HEK293 (cell line): ENCODE results near the gene GHRHR.

Experiments
- CTCF ChIA-PET: fragments of 350-600 bp; formaldehyde crosslinking; extraction: SDS; loops from one replicate; lab custom pipeline; 2021; ENCODE audit warnings: antibody characterized with exemption; lab: Yijun Ruan, JAX
- POLR2A ChIA-PET: fragments of 300-600 bp; formaldehyde crosslinking; extraction: SDS; loops from one replicate; lab custom pipeline; 2020; ENCODE audit warnings: antibody characterized with exemption, inconsistent platforms; lab: Yijun Ruan, JAX
- H3K27ac ChIP-seq: fragments of 200-500 bp; sonication (Bioruptor generic); 2 replicates; pipeline ENCODE4 v1.5.1; 2014; ENCODE audit warnings: low read depth, low read length, control low read depth, inconsistent platforms; ENCODE audit errors: extremely low read depth
- H3K36me3 ChIP-seq, 2 experiments: fragments of 200-500 bp in 1 of 2; sonication (Bioruptor generic) in 1 of 2; 1 replicate in 1 of 2; 2 replicates in 1 of 2; pipeline ENCODE4 v1.5.1; 2014 to 2017; ENCODE audit warnings: inconsistent platforms in 2 of 2, low read length in 2 of 2; ENCODE audit not compliant: control insufficient read depth in 2 of 2, insufficient read depth in 1 of 2
- H3K4me1 ChIP-seq: fragments of 200-500 bp; sonication (Bioruptor generic); 2 replicates; pipeline ENCODE4 v1.5.1; 2014; ENCODE audit warnings: mild to moderate bottlenecking, low read length, inconsistent platforms; ENCODE audit not compliant: control insufficient read depth, insufficient read depth
- H3K4me3 ChIP-seq: 2 replicates; pipeline ENCODE4 v1.5.1; 2011; ENCODE audit warnings: low read depth, mild to moderate bottlenecking, control low read depth, low read length, moderate library complexity
- H3K9me3 ChIP-seq: fragments of 200-500 bp; sonication (Bioruptor generic); 2 replicates; pipeline ENCODE4 v1.5.1; 2014; ENCODE audit warnings: low read depth, low read length, inconsistent platforms; ENCODE audit not compliant: control insufficient read depth, insufficient read depth
- GLIS1 ChIP-seq: fragments of 450-650 bp; formaldehyde crosslinking; IDR thresholded peaks from 2 replicates; pipeline ENCODE4 v1.5.1; 2016; ENCODE audit warnings: missing biosample characterization, missing genetic modification characterization
- HOXA7 ChIP-seq: sonication (generic); formaldehyde crosslinking; IDR thresholded peaks from 2 replicates; pipeline ENCODE4 v1.8.1; 2022; ENCODE audit warnings: missing genetic modification reagents, borderline replicate concordance
- KLF1 ChIP-seq: fragments of 450-650 bp; formaldehyde crosslinking; IDR thresholded peaks from 2 replicates; pipeline ENCODE4 v1.5.1; 2016; ENCODE audit warnings: missing biosample characterization, missing genetic modification characterization
- OSR2 ChIP-seq: fragments of 450-650 bp; formaldehyde crosslinking; IDR thresholded peaks from 2 replicates; pipeline ENCODE4 v1.5.1; 2016; ENCODE audit warnings: missing biosample characterization, missing genetic modification characterization
- PRDM1 ChIP-seq: fragments of 450-650 bp; formaldehyde crosslinking; IDR thresholded peaks from 2 replicates; pipeline ENCODE4; 2016; ENCODE audit warnings: missing biosample characterization, missing genetic modification characterization
- ZFP69B ChIP-seq: fragments of 450-650 bp; formaldehyde crosslinking; IDR thresholded peaks from 2 replicates; pipeline ENCODE4 v1.5.1; 2016; ENCODE audit warnings: missing biosample characterization, missing genetic modification characterization
- ZNF146 ChIP-seq: fragments of 450-650 bp; formaldehyde crosslinking; IDR thresholded peaks from 2 replicates; pipeline ENCODE4 v1.5.1; 2016; ENCODE audit warnings: missing biosample characterization, missing genetic modification characterization
- ZNF157 ChIP-seq: fragments of 450-650 bp; formaldehyde crosslinking; IDR thresholded peaks from 2 replicates; pipeline ENCODE4 v1.5.1; 2016; ENCODE audit warnings: missing biosample characterization, missing genetic modification characterization
- ZNF24 ChIP-seq: fragments of 450-650 bp; formaldehyde crosslinking; IDR thresholded peaks from 2 replicates; pipeline ENCODE4 v1.5.1; 2016; ENCODE audit warnings: missing biosample characterization, missing genetic modification characterization
- ZNF335 ChIP-seq: fragments of 450-650 bp; formaldehyde crosslinking; conservative IDR thresholded peaks from 2 replicates; pipeline ENCODE4 v1.5.1; 2016; ENCODE audit warnings: missing biosample characterization, missing genetic modification characterization
- ZNF366 ChIP-seq: fragments of 450-650 bp; formaldehyde crosslinking; conservative IDR thresholded peaks from 2 replicates; pipeline ENCODE4 v1.5.1; 2016; ENCODE audit warnings: missing biosample characterization, missing genetic modification characterization
- ZNF37A ChIP-seq: fragments of 450-650 bp; IDR thresholded peaks from 2 replicates; pipeline ENCODE4 v1.5.1; 2018; ENCODE audit warnings: missing biosample characterization, missing genetic modification characterization
- ZNF561 ChIP-seq: fragments of 450-650 bp; IDR thresholded peaks from 2 replicates; pipeline ENCODE4 v1.5.1; 2018; ENCODE audit warnings: missing biosample characterization, missing genetic modification characterization, borderline replicate concordance
- ZNF571 ChIP-seq: fragments of 450-650 bp; formaldehyde crosslinking; IDR thresholded peaks from 2 replicates; pipeline ENCODE4 v1.5.0; 2017; ENCODE audit warnings: missing biosample characterization, missing genetic modification characterization
- ZNF610 ChIP-seq: fragments of 450-650 bp; formaldehyde crosslinking; IDR thresholded peaks from 2 replicates; pipeline ENCODE4 v1.5.1; 2016; ENCODE audit warnings: missing biosample characterization, missing genetic modification characterization, borderline replicate concordance
- ZNF629 ChIP-seq: fragments of 450-650 bp; formaldehyde crosslinking; IDR thresholded peaks from 2 replicates; pipeline ENCODE4 v1.5.1; 2017; ENCODE audit warnings: missing biosample characterization, missing genetic modification characterization
- TF ChIP-seq, protein P1 (sequence below): fragments of 450-650 bp; formaldehyde crosslinking; IDR thresholded peaks from 2 replicates; pipeline ENCODE4 v1.5.1; 2017; ENCODE audit warnings: missing biosample characterization, missing genetic modification characterization
- TF ChIP-seq, protein P2 (sequence below): fragments of 450-650 bp; formaldehyde crosslinking; IDR thresholded peaks from 2 replicates; pipeline ENCODE4 v1.5.1; 2016; ENCODE audit warnings: missing biosample characterization, missing genetic modification characterization
- TF ChIP-seq, protein P3 (sequence below): IDR thresholded peaks from 2 replicates; pipeline ENCODE4 v1.6.1; 2011; ENCODE audit warnings: mild to moderate bottlenecking, low read depth, low read length, borderline replicate concordance
- TF ChIP-seq, protein P4 (sequence below): fragments of 450-650 bp; formaldehyde crosslinking; IDR thresholded peaks from 2 replicates; pipeline ENCODE4 v1.5.1; 2016; ENCODE audit warnings: missing biosample characterization, missing genetic modification characterization
- TF ChIP-seq, protein P5 (sequence below): fragments of 450-650 bp; formaldehyde crosslinking; IDR thresholded peaks from 2 replicates; pipeline ENCODE4 v1.5.1; 2016; ENCODE audit warnings: missing biosample characterization, missing genetic modification characterization

Gene GHRHR

DNA sequence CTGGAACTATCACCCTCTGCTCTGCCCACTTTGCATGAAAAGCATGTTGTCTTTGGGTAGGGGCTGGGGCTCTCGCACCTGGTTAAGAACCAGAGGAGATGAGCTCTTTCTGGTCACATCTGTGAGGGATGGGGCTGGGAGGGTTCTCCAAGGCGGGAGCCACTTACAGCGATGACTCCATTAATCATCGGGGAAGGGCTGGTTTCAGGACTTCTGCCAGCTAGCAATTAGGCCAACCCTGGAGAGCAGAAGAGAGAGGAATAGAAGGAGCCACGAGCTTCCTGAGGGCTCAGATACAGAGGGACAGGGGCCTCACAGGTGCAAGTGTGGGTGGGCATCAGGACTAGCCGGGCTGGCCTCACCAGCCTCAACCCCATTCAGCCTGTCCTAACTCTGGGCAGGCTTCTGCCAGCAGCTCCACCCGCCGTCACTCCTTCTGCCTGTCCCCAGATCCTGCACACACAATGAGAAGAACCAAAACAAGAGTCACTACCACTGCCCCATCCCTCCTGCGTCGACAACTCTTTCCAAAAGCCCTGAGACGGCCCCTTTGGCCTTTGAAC is 43.7 kb upstream of the GHRHR start:
- POLR2A ChIA-PET, result no interaction called here
- H3K9me3 ChIP-seq, result no peaks in the 10 kb centered on the region
- no peaks in the 10 kb centered on the region for H3K4me1 ChIP-seq
- TF ChIP-seq, protein P1, sequence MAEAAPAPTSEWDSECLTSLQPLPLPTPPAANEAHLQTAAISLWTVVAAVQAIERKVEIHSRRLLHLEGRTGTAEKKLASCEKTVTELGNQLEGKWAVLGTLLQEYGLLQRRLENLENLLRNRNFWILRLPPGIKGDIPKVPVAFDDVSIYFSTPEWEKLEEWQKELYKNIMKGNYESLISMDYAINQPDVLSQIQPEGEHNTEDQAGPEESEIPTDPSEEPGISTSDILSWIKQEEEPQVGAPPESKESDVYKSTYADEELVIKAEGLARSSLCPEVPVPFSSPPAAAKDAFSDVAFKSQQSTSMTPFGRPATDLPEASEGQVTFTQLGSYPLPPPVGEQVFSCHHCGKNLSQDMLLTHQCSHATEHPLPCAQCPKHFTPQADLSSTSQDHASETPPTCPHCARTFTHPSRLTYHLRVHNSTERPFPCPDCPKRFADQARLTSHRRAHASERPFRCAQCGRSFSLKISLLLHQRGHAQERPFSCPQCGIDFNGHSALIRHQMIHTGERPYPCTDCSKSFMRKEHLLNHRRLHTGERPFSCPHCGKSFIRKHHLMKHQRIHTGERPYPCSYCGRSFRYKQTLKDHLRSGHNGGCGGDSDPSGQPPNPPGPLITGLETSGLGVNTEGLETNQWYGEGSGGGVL, result peak; percentile 18; the same call in 1 of the 2 replicates
- TF ChIP-seq ZNF610 (tag by site-specific recombination), result no peak
- H3K4me3 ChIP-seq, result no peak overlapping the region
- no peaks in the 10 kb centered on the region for H3K36me3 ChIP-seq
- no peak overlapping the region for H3K27ac ChIP-seq
- CTCF ChIA-PET, result interaction anchor here (0.9 to 2.5 kb wide), 2 partner anchors 11 to 19 kb away, joined by 3 to 8 read pairs; no protein-coding TSS in a partner anchor

DNA sequence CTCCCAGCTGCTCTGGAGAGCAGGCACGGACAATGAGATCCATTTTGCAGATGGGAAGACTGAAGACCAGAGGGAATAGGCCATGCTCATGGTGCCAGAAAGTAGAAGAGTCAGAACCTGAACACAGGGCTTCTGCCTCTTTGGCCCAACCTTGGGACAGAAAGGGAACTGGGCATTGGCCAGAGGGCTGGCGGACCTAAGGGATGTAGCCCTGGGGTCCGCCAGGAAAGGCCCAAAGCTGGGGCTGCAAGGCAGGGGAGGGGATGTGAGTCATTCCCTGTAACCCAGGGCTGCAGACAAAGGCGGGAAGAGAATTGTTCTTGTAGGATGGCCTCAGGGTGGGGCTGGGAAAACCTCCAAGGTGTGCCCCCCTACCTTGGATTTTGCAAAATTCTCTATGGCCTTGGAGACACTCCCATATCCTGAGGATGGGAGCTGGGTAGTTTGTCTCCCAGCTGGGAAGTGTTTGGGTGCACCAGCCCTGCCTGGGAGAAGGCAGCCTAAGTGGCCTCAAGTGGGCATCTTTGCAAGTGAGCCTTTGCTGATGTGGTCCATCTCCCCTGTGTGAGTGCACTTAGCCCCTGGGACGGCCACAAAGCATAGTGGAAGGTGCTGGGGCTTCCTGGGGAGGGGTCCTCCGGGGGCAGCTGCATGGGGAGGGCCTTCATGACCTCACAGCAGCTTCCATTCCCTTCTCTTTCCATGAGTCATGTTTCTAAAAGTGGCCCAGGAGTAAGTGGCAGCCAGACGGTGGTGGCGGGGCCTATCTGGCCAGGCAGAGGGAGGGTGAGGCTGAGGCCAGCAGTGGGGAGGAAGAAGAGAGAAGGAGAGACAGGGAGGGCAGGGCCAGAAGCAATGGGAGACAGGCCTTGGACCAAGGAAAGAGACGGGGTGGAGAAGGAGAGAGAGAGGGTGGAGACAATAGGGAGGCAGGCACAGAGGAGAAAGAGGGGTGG is 42.9 kb upstream of the GHRHR start:
- no peaks in the 10 kb centered on the region for H3K4me1 ChIP-seq
- H3K4me3 ChIP-seq, result no peak overlapping the region
- ChIA-PET CTCF (interaction anchor here (0.5 to 2.5 kb wide), 3 partner anchors 10 to 356 kb away, joined by 3 to 8 read pairs (median 3); no protein-coding TSS in a partner anchor), POLR2A (no interaction called here)
- H3K27ac ChIP-seq, result no peak overlapping the region
- no peaks in the 10 kb centered on the region for H3K36me3 ChIP-seq
- H3K9me3 ChIP-seq, result no peaks in the 10 kb centered on the region
- TF ChIP-seq HOXA7 (CRISPR knock-in tag), result no peak
- no peak for TF ChIP-seq ZNF37A
- TF ChIP-seq OSR2 (tag by site-specific recombination), result no peak
- no peak for TF ChIP-seq ZNF571 (tag by site-specific recombination)
- TF ChIP-seq ZFP69B (tag by site-specific recombination), result 0 out of 2 replicates have a peak, but pooled peaks have one; percentile 24
- no peak for TF ChIP-seq ZNF561 (tag by site-specific recombination)
- no peak for TF ChIP-seq ZNF24
- TF ChIP-seq, protein P2, sequence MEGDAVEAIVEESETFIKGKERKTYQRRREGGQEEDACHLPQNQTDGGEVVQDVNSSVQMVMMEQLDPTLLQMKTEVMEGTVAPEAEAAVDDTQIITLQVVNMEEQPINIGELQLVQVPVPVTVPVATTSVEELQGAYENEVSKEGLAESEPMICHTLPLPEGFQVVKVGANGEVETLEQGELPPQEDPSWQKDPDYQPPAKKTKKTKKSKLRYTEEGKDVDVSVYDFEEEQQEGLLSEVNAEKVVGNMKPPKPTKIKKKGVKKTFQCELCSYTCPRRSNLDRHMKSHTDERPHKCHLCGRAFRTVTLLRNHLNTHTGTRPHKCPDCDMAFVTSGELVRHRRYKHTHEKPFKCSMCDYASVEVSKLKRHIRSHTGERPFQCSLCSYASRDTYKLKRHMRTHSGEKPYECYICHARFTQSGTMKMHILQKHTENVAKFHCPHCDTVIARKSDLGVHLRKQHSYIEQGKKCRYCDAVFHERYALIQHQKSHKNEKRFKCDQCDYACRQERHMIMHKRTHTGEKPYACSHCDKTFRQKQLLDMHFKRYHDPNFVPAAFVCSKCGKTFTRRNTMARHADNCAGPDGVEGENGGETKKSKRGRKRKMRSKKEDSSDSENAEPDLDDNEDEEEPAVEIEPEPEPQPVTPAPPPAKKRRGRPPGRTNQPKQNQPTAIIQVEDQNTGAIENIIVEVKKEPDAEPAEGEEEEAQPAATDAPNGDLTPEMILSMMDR, result no peak
- TF ChIP-seq ZNF146 (tag by site-specific recombination), result no peak
- TF ChIP-seq, protein P3, sequence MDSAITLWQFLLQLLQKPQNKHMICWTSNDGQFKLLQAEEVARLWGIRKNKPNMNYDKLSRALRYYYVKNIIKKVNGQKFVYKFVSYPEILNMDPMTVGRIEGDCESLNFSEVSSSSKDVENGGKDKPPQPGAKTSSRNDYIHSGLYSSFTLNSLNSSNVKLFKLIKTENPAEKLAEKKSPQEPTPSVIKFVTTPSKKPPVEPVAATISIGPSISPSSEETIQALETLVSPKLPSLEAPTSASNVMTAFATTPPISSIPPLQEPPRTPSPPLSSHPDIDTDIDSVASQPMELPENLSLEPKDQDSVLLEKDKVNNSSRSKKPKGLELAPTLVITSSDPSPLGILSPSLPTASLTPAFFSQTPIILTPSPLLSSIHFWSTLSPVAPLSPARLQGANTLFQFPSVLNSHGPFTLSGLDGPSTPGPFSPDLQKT, result no peak
- TF ChIP-seq, protein P4, sequence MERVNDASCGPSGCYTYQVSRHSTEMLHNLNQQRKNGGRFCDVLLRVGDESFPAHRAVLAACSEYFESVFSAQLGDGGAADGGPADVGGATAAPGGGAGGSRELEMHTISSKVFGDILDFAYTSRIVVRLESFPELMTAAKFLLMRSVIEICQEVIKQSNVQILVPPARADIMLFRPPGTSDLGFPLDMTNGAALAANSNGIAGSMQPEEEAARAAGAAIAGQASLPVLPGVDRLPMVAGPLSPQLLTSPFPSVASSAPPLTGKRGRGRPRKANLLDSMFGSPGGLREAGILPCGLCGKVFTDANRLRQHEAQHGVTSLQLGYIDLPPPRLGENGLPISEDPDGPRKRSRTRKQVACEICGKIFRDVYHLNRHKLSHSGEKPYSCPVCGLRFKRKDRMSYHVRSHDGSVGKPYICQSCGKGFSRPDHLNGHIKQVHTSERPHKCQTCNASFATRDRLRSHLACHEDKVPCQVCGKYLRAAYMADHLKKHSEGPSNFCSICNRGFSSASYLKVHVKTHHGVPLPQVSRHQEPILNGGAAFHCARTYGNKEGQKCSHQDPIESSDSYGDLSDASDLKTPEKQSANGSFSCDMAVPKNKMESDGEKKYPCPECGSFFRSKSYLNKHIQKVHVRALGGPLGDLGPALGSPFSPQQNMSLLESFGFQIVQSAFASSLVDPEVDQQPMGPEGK, result peak; percentile 48; the same call in 1 of the 2 replicates
- peak; percentile 78 for TF ChIP-seq KLF1 (tag by site-specific recombination)
- TF ChIP-seq GLIS1 (tag by site-specific recombination), result 0 out of 2 replicates have a peak, but pooled peaks have one; percentile 9
- TF ChIP-seq, protein P5, sequence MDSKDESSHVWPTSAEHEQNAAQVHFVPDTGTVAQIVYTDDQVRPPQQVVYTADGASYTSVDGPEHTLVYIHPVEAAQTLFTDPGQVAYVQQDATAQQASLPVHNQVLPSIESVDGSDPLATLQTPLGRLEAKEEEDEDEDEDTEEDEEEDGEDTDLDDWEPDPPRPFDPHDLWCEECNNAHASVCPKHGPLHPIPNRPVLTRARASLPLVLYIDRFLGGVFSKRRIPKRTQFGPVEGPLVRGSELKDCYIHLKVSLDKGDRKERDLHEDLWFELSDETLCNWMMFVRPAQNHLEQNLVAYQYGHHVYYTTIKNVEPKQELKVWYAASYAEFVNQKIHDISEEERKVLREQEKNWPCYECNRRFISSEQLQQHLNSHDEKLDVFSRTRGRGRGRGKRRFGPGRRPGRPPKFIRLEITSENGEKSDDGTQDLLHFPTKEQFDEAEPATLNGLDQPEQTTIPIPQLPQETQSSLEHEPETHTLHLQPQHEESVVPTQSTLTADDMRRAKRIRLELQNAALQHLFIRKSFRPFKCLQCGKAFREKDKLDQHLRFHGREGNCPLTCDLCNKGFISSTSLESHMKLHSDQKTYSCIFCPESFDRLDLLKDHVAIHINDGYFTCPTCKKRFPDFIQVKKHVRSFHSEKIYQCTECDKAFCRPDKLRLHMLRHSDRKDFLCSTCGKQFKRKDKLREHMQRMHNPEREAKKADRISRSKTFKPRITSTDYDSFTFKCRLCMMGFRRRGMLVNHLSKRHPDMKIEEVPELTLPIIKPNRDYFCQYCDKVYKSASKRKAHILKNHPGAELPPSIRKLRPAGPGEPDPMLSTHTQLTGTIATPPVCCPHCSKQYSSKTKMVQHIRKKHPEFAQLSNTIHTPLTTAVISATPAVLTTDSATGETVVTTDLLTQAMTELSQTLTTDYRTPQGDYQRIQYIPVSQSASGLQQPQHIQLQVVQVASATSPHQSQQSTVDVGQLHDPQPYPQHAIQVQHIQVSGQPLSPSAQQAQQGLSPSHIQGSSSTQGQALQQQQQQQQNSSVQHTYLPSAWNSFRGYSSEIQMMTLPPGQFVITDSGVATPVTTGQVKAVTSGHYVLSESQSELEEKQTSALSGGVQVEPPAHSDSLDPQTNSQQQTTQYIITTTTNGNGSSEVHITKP (tag by site-specific recombination), result 0 out of 2 replicates have a peak, but pooled peaks have one; percentile 23
- peak; percentile 71 for TF ChIP-seq ZNF629 (tag by site-specific recombination)
- peak; percentile 66 for TF ChIP-seq ZNF366 (tag by site-specific recombination)
- peak; percentile 34; the same call in 1 of the 2 replicates for TF ChIP-seq ZNF335 (tag by site-specific recombination)
- no peak for TF ChIP-seq ZNF157 (tag by site-specific recombination)
- no peak for TF ChIP-seq PRDM1
